ENCODE results near the gene RPL13. TPM values are rescaled to one million over a fixed set of nuclear protein-coding genes. Genes with fewer than 3 reads are reported as not detected.

RPL13 gene
- total RNA-seq, 1 donor from 2014 or later, result 1,727 TPM

GRCh38 chr16:89602952-89603590 lies 42.6 kb downstream of the RPL13 start:
- Histone ChIP-seq H3K9me3 (no peaks in the 10 kb centered on the region), H3K4me3 (no peak overlapping the region), H3K4me1 (peaks cover 12% of the 10 kb centered on the region), H3K27me3 (ENCODE audit: low read depth) (no peaks in the 10 kb centered on the region), H3K36me3 (no peaks in the 10 kb centered on the region), H3K27ac (no peak overlapping the region)
- intact Hi-C loops (cut with DNase I), result no loop called here
- ATAC-seq (peak in 1 of 2 donors; percentile 10), DNase-seq (no peak)
- no peak for TF ChIP-seq CTCF (IDR thresholded peaks at IDR 0.05)

- TF ChIP-seq CTCF (IDR thresholded peaks at IDR 0.05), result no peak
- no peak for DNase-seq
- Histone ChIP-seq H3K27ac (no peak overlapping the region), H3K4me1 (peaks cover 12% of the 10 kb centered on the region), H3K36me3 (no peaks in the 10 kb centered on the region), H3K27me3 (ENCODE audit: low read depth) (no peaks in the 10 kb centered on the region), H3K4me3 (no peak overlapping the region), H3K9me3 (no peaks in the 10 kb centered on the region)
- ATAC-seq, result no peak
- intact Hi-C loops (cut with DNase I), result no loop called here
These were observed 44.3 kb downstream of the RPL13 start for GRCh38 chr16:89604764-89605163.

- ATAC-seq (peak in 1 of 2 donors; percentile 4), DNase-seq (no peak)
- Histone ChIP-seq H3K4me3 (no peak overlapping the region), H3K27ac (no peak overlapping the region), H3K27me3 (ENCODE audit: low read depth) (no peaks in the 10 kb centered on the region), H3K36me3 (no peaks in the 10 kb centered on the region), H3K9me3 (no peaks in the 10 kb centered on the region), H3K4me1 (peaks cover 12% of the 10 kb centered on the region)
- intact Hi-C loops (cut with DNase I), result no loop called here
- no peak for TF ChIP-seq CTCF (IDR thresholded peaks at IDR 0.05)
These were observed 44.9 kb downstream of the RPL13 start for GRCh38 chr16:89605186-89605970.

- H3K27ac ChIP-seq, result no peak overlapping the region
- H3K36me3 ChIP-seq, result no peaks in the 10 kb centered on the region
- peaks cover 12% of the 10 kb centered on the region for H3K4me1 ChIP-seq
- intact Hi-C loops (cut with DNase I), result no loop called here
- no peak for TF ChIP-seq CTCF (IDR thresholded peaks at IDR 0.05)
- no peak for ATAC-seq
- no peaks in the 10 kb centered on the region for H3K9me3 ChIP-seq
- no peak for DNase-seq
- no peaks in the 10 kb centered on the region for H3K27me3 ChIP-seq (ENCODE audit: low read depth)
- no peak overlapping the region for H3K4me3 ChIP-seq
These were observed 45.5 kb downstream of the RPL13 start for GRCh38 chr16:89606006-89606405.

- Histone ChIP-seq H3K36me3 (no peaks in the 10 kb centered on the region), H3K9me3 (no peaks in the 10 kb centered on the region), H3K27ac (no peak overlapping the region), H3K4me1 (peaks cover 6% of the 10 kb centered on the region), H3K27me3 (ENCODE audit: low read depth) (no peaks in the 10 kb centered on the region), H3K4me3 (no peak overlapping the region)
- no peak for ATAC-seq
- intact Hi-C loops (cut with DNase I), result no loop called here
- TF ChIP-seq CTCF (IDR thresholded peaks at IDR 0.05), result no peak
- no peak for DNase-seq
These were observed 47.0 kb downstream of the RPL13 start for GRCh38 chr16:89607453-89607852.

All from lower lobe of right lung (tissue), 2 donors.